WTC11 (cell line): ENCODE results near the gene ELMO1. TPM values are rescaled to one million over a fixed set of nuclear protein-coding genes. Genes with fewer than 3 reads are reported as not detected.
A peak's percentile ranks its signal among the peaks of the same experiment; 100 is the strongest.

Experiments used
- ATAC-seq: fragments of 200-7000 bp; cut with Tn5 transposase; 2 replicates; pipeline ENCODE4 v1.10.0; 2021; ENCODE audit warnings: mild to moderate bottlenecking, moderate library complexity
- CTCF ChIA-PET: fragments of 300-600 bp; sonication (Branson Sonifier 250); formaldehyde crosslinking; loops from one replicate; lab custom pipeline; 2021; ENCODE audit warnings: antibody characterized with exemption; lab: Charles Lee
- POLR2A ChIA-PET: fragments of 350-600 bp; sonication (Branson Sonifier 250); formaldehyde crosslinking; loops from one replicate; lab custom pipeline; 2021; ENCODE audit warnings: antibody characterized with exemption; lab: Charles Lee
- DNase-seq: peaks from one replicate; pipeline ENCODE4 v3.0.0; 2021; ENCODE audit warnings: low spot score
- H3K27ac Mint-ChIP-seq: 2 replicates; pipeline ENCODE4 v1.8.0; 2021; ENCODE audit warnings: mixed read lengths
- H3K27me3 Mint-ChIP-seq: 2 replicates; pipeline ENCODE4 v1.8.0; 2021; ENCODE audit warnings: low read depth, mild to moderate bottlenecking, moderate library complexity, mixed read lengths
- H3K36me3 Mint-ChIP-seq: 2 replicates; pipeline ENCODE4 v1.8.0; 2021; ENCODE audit warnings: mixed read lengths
- H3K4me1 Mint-ChIP-seq: 2 replicates; pipeline ENCODE4 v1.8.0; 2022; ENCODE audit warnings: mixed read lengths
- H3K4me3 Mint-ChIP-seq: 2 replicates; pipeline ENCODE4 v1.8.0; 2021; ENCODE audit warnings: mild to moderate bottlenecking, moderate library complexity, mixed read lengths
- H3K9me3 Mint-ChIP-seq: 2 replicates; pipeline ENCODE4 v1.8.0; 2021; ENCODE audit warnings: mixed read lengths
- ARID4B ChIP-seq: sonication (generic); formaldehyde crosslinking; IDR thresholded peaks from 2 replicates; pipeline ENCODE4 v1.8.0; 2023; ENCODE audit warnings: missing genetic modification reagents, mild to moderate bottlenecking, borderline replicate concordance
- CREB1 ChIP-seq: sonication (generic); formaldehyde crosslinking; IDR thresholded peaks from 2 replicates; pipeline ENCODE4 v1.8.0; 2023; ENCODE audit warnings: mild to moderate bottlenecking, missing genetic modification reagents
- E2F1 ChIP-seq: sonication (generic); formaldehyde crosslinking; IDR thresholded peaks from 2 replicates; pipeline ENCODE4 v1.8.0; 2022; ENCODE audit warnings: mild to moderate bottlenecking, missing genetic modification reagents
- EMX1 ChIP-seq: fragments of 250-450 bp; sonication (Bioruptor Pico); IDR thresholded peaks from 2 replicates; pipeline ENCODE4 v1.8.0; 2021; ENCODE audit warnings: mild to moderate bottlenecking
- FOXJ3 ChIP-seq: sonication (generic); formaldehyde crosslinking; IDR thresholded peaks from 2 replicates; pipeline ENCODE4 v1.9.0; 2021; ENCODE audit warnings: missing genetic modification reagents, mild to moderate bottlenecking, borderline replicate concordance
- IRF1 ChIP-seq: sonication (generic); formaldehyde crosslinking; IDR thresholded peaks from 2 replicates; pipeline ENCODE4 v1.8.0; 2023; ENCODE audit warnings: missing genetic modification reagents
- JAZF1 ChIP-seq: fragments of 250-450 bp; sonication (Bioruptor Pico); IDR thresholded peaks from 2 replicates; pipeline ENCODE4 v1.9.0; 2021; ENCODE audit warnings: moderate library complexity, mild to moderate bottlenecking, inconsistent platforms
- JUN ChIP-seq: sonication (generic); formaldehyde crosslinking; IDR thresholded peaks from 2 replicates; pipeline ENCODE4 v1.8.0; 2023; ENCODE audit warnings: mild to moderate bottlenecking, missing genetic modification reagents
- KAT7 ChIP-seq: sonication (generic); formaldehyde crosslinking; IDR thresholded peaks from 2 replicates; pipeline ENCODE4 v1.8.1; 2023; ENCODE audit warnings: missing genetic modification reagents, mild to moderate bottlenecking, borderline replicate concordance
- MLX ChIP-seq: sonication (generic); formaldehyde crosslinking; IDR thresholded peaks from 2 replicates; pipeline ENCODE4 v1.8.1; 2023; ENCODE audit warnings: mild to moderate bottlenecking, missing genetic modification reagents, moderate library complexity
- NR3C1 ChIP-seq: sonication (generic); formaldehyde crosslinking; conservative IDR thresholded peaks from 2 replicates; pipeline ENCODE4 v1.8.1; 2023; ENCODE audit warnings: low read depth, mild to moderate bottlenecking, missing genetic modification reagents
- RELA ChIP-seq: sonication (generic); formaldehyde crosslinking; IDR thresholded peaks from 2 replicates; pipeline ENCODE4 v1.8.1; 2022; ENCODE audit warnings: missing genetic modification reagents, mild to moderate bottlenecking, borderline replicate concordance
- TEAD4 ChIP-seq: sonication (generic); formaldehyde crosslinking; IDR thresholded peaks from 2 replicates; pipeline ENCODE4 v1.8.0; 2022; ENCODE audit warnings: mild to moderate bottlenecking, missing genetic modification reagents
- ZBTB21 ChIP-seq: sonication (generic); formaldehyde crosslinking; IDR thresholded peaks from 2 replicates; pipeline ENCODE4 v1.8.1; 2023; ENCODE audit warnings: mild to moderate bottlenecking, missing genetic modification reagents, borderline replicate concordance
- ZNF532 ChIP-seq: fragments of 250-450 bp; sonication (Bioruptor Pico); IDR thresholded peaks from 2 replicates; pipeline ENCODE4 v1.9.0; 2021; ENCODE audit warnings: mild to moderate bottlenecking, borderline replicate concordance
- total RNA-seq: library from RNA; stranded (reverse); gene quantifications from 3 replicates; pipeline ENCODE4 v1.2.3, GENCODE V29; 2021

ELMO1 gene
- total RNA-seq, 1 experiment from 2014 or later, result 19.4 TPM

- TF ChIP-seq MLX (CRISPR knock-in tag), result no peak
Observed at GRCh38 chr7:37248396-37248861, 200.2 kb downstream of the ELMO1 start (continued).

- Mint-ChIP-seq H3K27ac (peak overlapping the region; percentile 99), H3K4me1 (peaks cover 64% of the 10 kb centered on the region), H3K9me3 (peaks cover 2% of the 10 kb centered on the region), H3K4me3 (peak overlapping the region; percentile 41), H3K27me3 (no peaks in the 10 kb centered on the region), H3K36me3 (peaks cover 9% of the 10 kb centered on the region)
- DNase-seq (peak; percentile 26), ATAC-seq (peak; percentile 83)
- POLR2A ChIA-PET, result interaction anchor here (0.8 to 1.3 kb wide), 2 partner anchors 8 to 229 kb away, joined by 3 to 4 read pairs; no protein-coding TSS in a partner anchor
- CTCF ChIA-PET, result interaction anchor here (0.6 to 3.3 kb wide), 18 partner anchors 8 to 447 kb away, joined by 3 to 27 read pairs (median 4); no protein-coding TSS in a partner anchor
- TF ChIP-seq CREB1 (CRISPR knock-in tag) (no peak), ZBTB21 (no peak), IRF1 (CRISPR knock-in tag) (no peak), JAZF1 (CRISPR knock-in tag) (no peak), ARID4B (CRISPR knock-in tag) (no peak), KAT7 (CRISPR knock-in tag) (no peak), MLX (CRISPR knock-in tag) (no peak), FOXJ3 (CRISPR knock-in tag) (no peak), EMX1 (CRISPR knock-in tag) (no peak), E2F1 (no peak), TEAD4 (CRISPR knock-in tag) (no peak), ZNF532 (no peak), NR3C1 (no peak), RELA (CRISPR knock-in tag) (no peak), JUN (no peak)
Observed at GRCh38 chr7:37247861-37248260, 200.8 kb downstream of the ELMO1 start.
